NCI-H345 (cell line): Measurements from ENCODE around the gene TPM3.
"Not testable (repeated sequence)": the region's sequence is repeated elsewhere in the genome, so short reads cannot be mapped to it uniquely, and the experiment has no call there.

Experiments used
- DNase-seq: peaks from one replicate; lab custom pipeline; 2025; lab: John Stamatoyannopoulos, UW

Gene TPM3

GRCh38 chr1:154166207-154166606, 25.7 kb downstream of the TPM3 start:
- DNase-seq = no peak

- DNase-seq = no peak
These were observed 32.3 kb downstream of the TPM3 start for GRCh38 chr1:154159554-154159953.

- no peak for DNase-seq
These were observed 33.4 kb downstream of the TPM3 start for GRCh38 chr1:154158307-154159125.

- peak; percentile 15 for DNase-seq
These were observed 34.2 kb downstream of the TPM3 start for GRCh38 chr1:154157520-154158306.

GRCh38 chr1:154155251-154155650, 36.6 kb downstream of the TPM3 start:
- peak; percentile 29 for DNase-seq

- no peak for DNase-seq
These were observed 37.2 kb downstream of the TPM3 start, which contains the start of gene NUP210L for GRCh38 chr1:154154534-154155191. Gene NUP210L (minus strand): TSS chr1:154155073.

- no peak for DNase-seq
These were observed 37.8 kb downstream of the TPM3 start for GRCh38 chr1:154154053-154154452.

- DNase-seq = no peak
These were observed 40.6 kb downstream of the TPM3 start for GRCh38 chr1:154151311-154151710.

GRCh38 chr1:154148807-154149206, 43.1 kb downstream of the TPM3 start:
- DNase-seq = no peak

GRCh38 chr1:154147505-154147904, 44.4 kb downstream of the TPM3 start:
- DNase-seq = not testable (repeated sequence)

- no peak for DNase-seq
These were observed 45.9 kb downstream of the TPM3 start for GRCh38 chr1:154145986-154146385.

GRCh38 chr1:154142358-154142757, 49.5 kb downstream of the TPM3 start:
- DNase-seq = no peak

- no peak for DNase-seq
These were observed 50.7 kb downstream of the TPM3 start for GRCh38 chr1:154141240-154141639.

- DNase-seq = no peak
These were observed 54.0 kb downstream of the TPM3 start for GRCh38 chr1:154137888-154138287.

GRCh38 chr1:154133256-154133655, 58.6 kb downstream of the TPM3 start:
- no peak for DNase-seq

GRCh38 chr1:154129391-154129970, 62.4 kb downstream of the TPM3 start:
- DNase-seq = no peak

- not testable (repeated sequence) for DNase-seq
These were observed 68.7 kb downstream of the TPM3 start for GRCh38 chr1:154123205-154123604.

GRCh38 chr1:154117642-154118041, 74.3 kb downstream of the TPM3 start:
- DNase-seq = no peak

- DNase-seq = peak; percentile 8
These were observed 76.7 kb downstream of the TPM3 start for GRCh38 chr1:154115180-154115579.
